Measurements from ENCODE around the gene GPBAR1.

- TF ChIP-seq RFX5 (IDR thresholded peaks at IDR 0.05; ENCODE audit: low read length) = no peak
- no peak for TF ChIP-seq CTCF (IDR thresholded peaks at IDR 0.05)
- no peak for TF ChIP-seq YY1 (IDR thresholded peaks at IDR 0.05; ENCODE audit: low read depth)
- TF ChIP-seq EZH2phosphoT487 (IDR thresholded peaks at IDR 0.05; ENCODE audit: borderline replicate concordance, low read depth) = no peak
- TF ChIP-seq REST (IDR thresholded peaks at IDR 0.05; ENCODE audit: low read depth, low read length) = no peak
- no peak for TF ChIP-seq USF2 (IDR thresholded peaks at IDR 0.05; ENCODE audit: borderline replicate concordance, low read depth, low read length)
- TF ChIP-seq EP300 (IDR thresholded peaks at IDR 0.05; ENCODE audit: borderline replicate concordance in 1 of 2, low read depth in 1 of 2, low read length in 1 of 2) = no peak
- TF ChIP-seq ZBTB33 (IDR thresholded peaks at IDR 0.05; ENCODE audit: borderline replicate concordance, low read depth) = no peak
- TF ChIP-seq RCOR1 (IDR thresholded peaks at IDR 0.05; ENCODE audit: low read length) = no peak
- no peak for TF ChIP-seq USF1 (IDR thresholded peaks at IDR 0.05; ENCODE audit: borderline replicate concordance, low read depth)
- TF ChIP-seq CHD2 (IDR thresholded peaks at IDR 0.05; ENCODE audit: low read length, partially characterized antibody) = no peak
- no peak for TF ChIP-seq POLR2AphosphoS5 (IDR thresholded peaks at IDR 0.05; ENCODE audit: low read depth, low read length)
- TF ChIP-seq IRF3 (IDR thresholded peaks at IDR 0.05; ENCODE audit: low read depth, low read length) = no peak
Observed at GRCh38 chr2:218255446-218255845, 5.4 kb upstream of the GPBAR1 start.

Data from SK-N-SH (cell line).